Stimulated activated CD8-positive, alpha-beta memory T cell treated with anti-CD3 and anti-CD28 coated beads, Interleukin-4, amount 100 ng/mL, for 24 hours (primary cell): ENCODE data around the gene ADAMTS14.

Experiments
- DNase-seq: peaks from one replicate; pipeline ENCODE4 v3.0.0-alpha.2; 2020; ENCODE audit warnings: low read depth

The ADAMTS14 gene

DNA sequence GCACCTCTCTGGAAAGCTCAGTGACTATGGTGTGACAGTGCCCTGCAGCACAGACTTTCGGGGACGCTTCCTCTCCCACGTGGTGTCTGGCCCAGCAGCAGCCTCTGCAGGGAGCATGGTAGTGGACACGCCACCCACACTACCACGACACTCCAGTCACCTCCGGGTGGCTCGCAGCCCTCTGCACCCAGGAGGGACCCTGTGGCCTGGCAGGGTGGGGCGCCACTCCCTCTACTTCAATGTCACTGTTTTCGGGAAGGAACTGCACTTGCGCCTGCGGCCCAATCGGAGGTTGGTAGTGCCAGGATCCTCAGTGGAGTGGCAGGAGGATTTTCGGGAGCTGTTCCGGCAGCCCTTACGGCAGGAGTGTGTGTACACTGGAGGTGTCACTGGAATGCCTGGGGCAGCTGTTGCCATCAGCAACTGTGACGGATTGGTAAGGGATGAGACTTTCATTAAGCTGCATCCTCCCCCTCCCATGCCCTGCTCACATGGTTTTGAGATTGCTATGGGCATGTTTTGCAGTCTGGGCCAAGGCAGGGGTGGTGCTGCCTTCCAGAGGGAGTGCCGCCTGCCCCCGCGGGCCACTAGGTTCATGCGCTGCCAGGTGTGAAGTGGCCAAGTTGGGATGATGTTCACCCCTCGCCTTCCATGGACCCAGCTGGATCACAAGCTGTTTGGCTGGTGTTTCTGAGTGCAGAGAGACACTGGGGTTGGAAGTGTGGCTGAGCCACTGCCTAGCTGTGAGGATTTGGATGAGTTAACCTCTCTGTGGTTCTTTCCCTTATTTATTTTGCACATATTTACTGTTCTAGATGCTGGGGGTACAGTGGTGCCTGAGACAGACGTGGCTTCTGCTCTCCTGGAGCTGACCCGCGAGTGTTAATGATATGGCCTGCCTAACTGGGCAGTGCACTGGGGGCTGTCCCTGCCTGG lies 2.5 kb downstream of the ADAMTS14 start:
- DNase-seq = no peak

DNA sequence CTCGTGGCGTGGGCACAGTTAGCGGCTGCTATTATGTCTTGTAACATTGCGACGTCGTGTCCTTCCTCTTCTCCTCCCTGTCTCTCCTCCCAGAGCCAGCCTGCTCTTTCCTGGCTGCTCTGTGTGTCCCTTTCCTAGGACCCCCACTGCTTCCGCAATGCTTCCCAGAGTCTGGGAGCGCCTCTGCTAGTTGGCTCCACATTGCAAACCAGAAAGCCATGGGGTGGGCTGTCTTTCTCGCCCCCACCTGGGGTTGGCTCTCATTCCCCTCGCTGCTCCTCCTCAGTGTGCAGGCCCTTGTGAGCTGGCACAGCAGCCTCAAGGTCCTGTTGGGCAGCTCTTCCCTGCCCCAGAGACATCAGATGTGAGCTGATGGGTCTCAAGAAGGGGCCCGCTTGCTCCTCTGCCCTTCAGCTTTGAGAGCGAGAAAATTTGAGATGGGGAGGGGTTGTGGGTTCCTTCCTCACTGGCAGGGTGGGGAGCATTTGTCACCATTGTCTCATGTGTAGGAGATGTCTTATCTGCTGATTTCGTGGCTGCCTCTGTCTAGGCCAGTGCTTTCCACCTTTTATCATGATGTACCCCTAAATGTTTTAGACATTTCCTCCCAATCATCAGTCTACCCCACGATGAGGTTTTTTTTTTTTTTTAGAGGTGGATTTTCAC lies 3.3 kb downstream of the ADAMTS14 start:
- DNase-seq = no peak

DNA sequence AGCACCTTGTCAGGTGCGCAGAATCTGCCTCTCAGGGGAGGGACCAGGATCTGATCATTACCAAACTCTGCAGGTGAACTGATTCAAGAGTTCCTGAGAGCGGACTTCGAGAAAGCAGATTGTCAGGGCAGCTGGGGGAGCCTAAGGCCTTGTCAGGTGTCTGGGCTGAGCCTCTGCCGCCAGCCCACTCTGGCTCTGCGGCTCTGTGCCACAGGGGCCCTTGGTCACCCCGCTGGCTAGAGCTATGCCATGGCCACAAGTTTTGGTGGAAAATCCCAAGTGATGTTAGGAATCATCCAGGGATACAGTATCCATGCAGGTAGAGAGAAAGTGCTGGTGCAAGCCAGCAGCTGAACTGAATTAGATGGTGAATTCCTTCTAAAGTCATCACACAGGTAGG lies 4.2 kb downstream of the ADAMTS14 start:
- DNase-seq = no peak

DNA sequence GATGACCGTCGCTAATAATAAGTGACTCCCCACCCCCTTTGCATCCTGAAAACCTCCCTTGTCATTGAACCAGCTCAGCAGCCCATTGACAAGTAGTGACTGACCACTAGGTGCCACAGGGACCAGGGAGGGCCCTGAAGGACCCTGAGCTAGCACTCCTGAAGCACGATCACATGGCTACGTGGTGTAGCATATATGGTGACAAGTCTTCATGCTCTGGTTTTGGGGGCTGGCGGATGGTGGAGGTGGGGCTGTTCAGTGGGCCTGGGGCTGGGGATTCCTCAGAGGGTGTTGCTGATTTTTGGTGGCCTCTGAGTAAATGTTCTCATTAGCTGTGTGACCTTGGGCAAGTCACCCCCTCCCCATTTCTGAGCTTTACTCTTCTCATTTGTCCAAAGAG lies 4.7 kb downstream of the ADAMTS14 start:
- DNase-seq = no peak

DNA sequence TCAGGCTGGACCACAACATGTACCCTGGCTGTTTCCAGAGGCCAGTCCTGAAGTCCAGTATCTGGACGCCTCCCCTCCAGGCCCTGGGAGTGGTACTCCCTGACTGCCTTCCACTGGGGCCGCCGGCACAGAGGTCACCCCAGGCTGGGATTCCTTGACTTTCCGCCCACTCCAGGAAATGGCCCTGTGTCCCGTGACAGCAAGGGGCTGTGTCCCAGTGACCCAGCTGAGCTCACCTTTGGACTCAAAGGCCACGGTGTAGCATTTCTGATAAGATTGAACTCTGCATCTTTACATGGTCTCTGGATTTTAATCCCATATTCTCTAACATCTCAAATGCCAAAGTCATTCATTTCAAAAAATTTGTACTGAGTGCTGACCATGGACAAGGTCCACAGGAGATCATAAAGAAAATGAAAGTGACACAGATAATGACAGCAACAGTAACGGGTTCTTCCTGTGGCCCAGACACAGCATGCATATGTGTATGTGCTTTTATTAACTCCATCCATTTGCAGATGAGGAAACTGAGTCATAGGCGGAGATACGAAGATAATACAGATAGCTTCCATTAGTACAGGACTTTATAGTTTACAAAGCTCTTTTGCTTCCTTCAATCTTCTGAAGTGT lies 5.4 kb downstream of the ADAMTS14 start:
- no peak for DNase-seq

DNA sequence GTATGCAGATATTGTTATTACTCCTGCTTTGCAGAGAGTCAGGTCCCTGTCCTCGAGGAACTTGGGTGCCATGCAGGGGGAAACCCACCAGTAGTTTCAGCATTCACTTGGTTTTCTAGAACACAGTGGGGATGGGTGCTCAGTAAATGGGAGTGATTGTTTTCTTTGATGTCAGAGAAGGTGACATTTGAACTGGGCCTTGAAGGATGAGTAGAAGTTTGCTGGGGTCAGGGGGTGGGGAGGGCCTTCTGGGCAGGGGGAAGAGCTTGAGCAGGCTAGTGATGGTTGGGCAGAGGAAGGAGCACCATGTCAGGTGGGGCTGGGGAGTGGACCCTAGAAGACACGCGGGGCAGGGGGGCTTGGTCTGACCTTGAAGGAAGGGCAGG lies 5.9 kb downstream of the ADAMTS14 start:
- DNase-seq = no peak

DNA sequence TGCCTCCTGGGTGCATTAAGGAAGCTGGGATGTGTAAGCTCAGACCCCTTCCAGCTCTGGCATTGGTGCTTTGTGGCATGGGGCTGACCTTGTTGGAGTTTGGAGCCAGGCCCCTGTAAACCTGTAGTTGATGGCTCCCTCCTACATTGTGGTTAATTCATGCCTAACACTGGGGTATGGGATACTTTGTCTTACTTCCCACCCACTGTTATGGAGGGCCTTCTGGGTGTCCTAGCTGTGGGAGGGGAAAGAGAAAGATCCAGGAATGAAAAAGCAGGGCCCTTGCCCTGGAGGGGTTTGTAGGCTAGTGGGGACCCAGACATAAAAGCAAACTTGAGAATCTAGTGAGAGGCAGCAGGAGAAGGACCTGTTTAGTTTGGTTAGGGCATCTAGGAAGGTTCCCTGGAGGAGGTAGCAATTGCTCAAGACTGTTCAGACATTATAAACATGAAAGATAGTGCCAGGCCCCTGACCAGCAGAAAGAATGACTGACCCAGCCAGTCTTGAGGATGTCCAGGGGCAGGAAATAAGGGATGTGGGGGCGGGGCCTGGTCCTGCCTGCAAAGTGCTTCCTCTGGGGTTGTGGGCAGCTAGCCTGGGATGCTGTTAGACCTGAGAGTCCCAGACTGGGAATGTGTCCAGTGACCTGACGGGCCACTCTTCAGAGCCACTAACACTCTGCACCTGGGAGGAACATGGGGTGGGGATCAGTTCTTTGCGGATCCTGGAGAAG lies 6.6 kb downstream of the ADAMTS14 start:
- DNase-seq = no peak

DNA sequence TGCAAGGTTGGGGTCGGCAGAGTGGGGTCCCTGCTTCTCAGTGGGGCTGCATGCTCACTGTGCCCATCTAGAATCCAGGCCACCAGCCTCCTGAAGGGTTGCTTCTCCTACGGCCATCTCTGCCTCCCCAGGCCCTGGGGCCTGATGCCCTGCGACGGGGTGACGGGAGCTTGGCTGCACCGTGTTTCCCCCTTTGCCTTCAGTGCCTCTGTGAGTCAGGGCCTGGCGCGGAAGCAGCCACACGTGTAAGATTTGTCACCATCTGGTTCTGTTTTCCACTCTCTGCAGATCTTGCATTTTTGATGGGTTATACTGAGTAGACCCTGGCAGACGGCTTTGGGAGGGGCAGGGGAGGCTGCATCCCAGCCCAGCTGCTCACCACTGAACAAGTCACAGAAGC lies 7.2 kb downstream of the ADAMTS14 start:
- no peak for DNase-seq

DNA sequence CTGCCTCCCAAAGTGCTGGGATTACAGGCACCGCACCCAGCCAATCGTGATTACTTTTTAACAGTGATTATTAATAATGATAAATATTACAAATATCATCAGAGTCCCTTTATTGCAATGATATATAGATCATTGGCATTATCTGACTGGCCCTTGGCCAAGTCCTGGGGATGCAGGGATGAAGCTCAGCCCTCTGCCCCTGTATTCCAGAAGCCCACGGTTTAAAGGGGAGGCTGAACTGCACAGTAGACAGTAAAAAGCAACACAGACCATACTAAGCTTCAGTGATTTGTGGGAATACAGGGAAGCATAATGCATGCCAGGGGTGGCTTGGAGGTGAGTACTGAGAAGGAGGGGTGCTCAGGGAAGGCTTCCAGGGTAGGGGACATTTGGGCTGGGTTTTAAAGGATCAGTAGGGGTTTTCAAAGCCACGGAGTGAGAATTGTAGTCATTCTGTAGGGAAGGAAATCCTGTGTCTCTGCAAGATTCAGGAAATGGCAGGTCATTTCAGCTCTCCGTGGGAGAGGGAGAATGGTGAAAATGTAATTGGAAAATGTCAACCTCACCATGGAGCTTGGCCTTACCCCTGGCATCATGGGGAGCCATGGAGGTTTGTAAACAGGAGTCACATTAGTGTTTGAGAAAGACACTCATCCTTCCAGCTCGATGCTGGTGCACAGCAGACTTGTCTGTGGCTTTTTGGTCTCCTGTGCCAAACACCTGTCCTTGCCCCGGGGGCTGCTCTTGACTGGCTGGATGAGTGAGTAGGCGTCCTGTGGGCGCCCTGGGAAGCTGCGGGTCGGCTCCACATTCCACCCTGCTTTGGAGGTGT lies 8.8 kb downstream of the ADAMTS14 start:
- DNase-seq = no peak

DNA sequence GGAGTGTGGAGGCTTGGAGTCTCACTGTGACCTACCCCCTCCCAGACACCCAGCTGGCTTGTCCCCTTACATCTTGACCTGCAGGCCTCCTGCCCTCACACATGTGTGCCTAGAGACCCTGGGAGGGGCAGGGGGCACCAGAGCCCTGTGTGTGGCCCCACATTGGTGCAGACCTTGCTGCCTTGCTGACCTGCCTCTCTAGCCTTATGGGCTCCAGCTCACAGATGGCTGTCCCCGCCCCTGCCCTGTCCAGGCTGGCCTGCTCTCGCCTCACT lies 9.4 kb downstream of the ADAMTS14 start:
- DNase-seq = no peak

DNA sequence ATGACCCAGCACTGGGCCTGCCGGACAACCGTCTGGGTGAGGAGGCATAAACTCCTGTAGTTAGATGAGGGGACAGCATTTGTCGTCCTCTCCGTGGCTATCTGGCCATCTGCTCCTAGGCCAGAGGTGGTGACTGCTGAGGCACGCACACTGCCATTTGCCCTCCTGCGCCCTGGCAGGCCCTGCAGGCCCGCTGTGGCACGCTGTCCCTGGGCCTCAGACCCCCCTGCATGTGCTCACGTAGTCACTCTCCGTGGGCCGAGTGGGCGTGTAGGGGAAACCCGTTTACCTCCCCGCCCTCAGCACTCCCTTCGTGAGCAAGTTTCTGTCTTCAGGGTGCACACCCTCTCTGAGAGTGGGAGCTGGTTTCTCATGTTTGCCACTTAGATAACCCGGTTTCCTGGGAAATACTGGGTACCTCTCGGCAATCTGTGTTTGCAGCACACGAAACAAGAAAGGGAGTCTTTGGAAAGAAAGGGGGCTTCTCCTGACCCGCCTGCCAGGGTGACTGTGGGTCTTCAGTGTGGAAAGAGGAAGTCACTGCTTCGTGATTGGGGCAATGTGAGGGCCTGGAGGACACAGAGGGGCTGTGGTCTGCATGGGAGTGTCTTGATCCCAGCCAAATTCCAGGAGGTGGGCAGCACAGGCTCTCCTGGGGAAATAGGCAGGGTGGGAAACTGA lies 10.8 kb downstream of the ADAMTS14 start:
- DNase-seq = peak; percentile 5

DNA sequence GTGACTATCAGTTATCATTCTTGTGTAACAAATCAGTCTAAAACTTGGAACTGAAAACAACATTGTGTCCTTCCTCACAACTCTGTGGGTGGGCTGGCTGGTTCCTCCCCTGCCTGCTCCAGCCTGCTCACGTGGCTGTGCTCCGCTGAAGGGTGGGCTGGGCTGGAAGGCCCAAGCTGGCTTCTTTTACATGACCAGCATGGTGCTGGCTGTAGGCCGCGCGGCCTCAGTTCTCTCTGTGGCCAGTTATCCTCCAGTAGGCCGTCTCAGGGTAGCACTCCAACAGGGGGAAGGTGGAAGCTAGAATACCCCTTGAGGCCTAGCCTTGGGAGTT lies 11.3 kb downstream of the ADAMTS14 start:
- DNase-seq = no peak

DNA sequence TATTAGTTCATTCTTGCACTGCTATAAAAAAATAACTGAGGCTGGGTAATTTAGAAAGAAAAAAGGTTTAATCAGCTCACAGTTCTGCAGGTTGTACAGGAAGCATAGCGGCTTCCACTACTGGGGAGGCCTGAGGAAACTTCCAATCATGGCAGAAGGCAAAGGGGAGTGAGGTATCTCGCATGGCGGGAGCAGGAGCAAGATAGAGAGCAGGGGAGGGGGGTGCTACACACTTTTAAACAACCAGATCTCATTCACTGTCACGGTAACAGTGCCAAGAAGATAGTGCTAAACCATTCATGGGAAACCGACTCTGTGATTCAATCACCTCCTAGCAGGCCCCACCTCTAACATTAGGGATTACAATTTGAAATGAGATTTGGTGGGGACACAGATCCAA lies 11.6 kb downstream of the ADAMTS14 start:
- DNase-seq = no peak

DNA sequence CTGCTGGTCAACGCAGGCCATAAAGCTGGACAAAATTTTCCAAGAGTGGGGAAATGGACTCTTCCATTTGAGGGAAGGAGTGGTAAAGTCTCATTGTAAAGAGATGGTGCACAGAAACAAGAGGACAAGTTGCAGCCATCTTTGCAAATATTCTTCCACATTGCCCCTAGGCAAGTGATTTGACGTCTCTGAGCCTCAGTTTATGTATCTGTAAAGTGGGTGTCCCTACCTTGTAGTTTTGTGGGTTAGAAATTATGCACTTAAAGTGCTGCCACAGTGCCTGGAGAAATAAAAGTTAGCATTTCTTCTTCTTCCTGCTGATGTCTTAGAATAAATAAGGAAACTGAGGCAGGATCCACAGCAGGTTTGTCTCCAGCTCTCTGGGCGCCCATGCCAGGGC lies 12.1 kb downstream of the ADAMTS14 start:
- DNase-seq = no peak

DNA sequence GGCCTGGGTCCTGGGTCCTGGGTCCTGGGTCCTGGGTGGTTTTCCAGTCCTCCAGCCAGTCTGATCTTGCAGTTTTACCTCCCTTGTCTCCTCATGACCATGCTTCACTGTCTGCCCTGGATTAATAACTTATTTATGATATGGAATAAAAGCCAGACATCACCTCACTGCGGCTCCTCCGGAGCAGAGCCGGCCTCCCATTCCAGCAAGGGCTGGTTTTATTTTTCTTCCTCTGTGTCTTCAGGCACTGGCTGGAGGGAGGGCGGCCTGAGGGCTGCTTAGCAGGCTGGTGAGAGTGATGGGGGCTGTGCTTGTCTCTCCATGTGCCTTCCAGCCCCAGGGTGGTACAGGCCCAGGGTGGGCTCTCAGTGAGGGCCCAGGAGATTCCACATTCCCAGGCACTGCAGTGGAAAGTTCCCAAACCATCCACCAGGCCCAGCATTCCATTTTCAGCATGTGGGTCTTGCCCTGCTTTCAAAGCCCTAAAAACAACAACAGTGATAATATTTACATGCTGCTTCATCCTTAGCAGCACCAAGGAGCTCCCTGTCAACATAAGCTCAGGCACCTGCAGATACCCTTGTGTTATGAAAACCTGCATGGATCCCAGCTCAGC lies 12.6 kb downstream of the ADAMTS14 start:
- no peak for DNase-seq

DNA sequence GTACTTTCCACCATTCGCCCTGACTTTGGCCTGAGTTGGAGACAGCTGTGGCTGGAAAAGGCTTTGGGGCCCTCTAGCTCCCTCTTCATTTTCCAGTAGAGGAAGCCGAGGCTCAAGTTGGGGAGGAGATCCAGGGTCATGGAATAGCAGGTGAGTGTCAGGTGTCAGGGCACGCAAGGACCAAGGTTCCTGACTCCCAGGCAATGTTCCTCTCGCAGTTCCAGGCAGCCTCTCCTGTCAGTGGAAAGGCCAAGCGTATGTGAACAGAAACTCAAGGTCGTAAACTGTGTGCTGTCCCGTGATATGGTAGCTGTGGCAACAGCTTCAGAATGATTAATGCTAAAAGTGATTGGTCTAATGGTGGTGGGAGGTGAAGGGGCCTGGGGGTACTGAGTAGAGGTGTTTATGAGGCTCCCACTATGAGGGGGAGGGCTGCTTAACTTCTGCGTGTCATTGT lies 13.2 kb downstream of the ADAMTS14 start:
- DNase-seq = no peak

DNA sequence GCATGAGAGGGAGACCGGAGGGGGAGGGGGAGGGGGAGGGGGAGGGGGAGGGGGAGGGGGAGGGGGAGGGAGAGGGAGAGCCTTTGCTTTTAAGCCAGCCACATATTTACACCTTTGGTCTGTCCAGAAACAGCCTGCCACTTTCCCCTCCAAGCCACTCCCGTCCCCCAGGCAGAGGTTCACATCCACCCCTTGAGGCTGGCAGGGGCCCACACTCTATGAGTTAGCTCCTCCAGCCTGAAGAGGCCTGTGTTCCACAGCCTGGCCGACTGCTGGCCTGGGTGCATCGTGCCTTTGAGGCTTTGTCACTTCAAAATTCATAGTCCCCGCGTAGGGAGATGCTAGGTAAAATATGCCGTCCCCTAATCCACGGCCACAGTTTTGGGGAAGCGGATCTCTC lies 16.5 kb downstream of the ADAMTS14 start:
- no peak for DNase-seq

DNA sequence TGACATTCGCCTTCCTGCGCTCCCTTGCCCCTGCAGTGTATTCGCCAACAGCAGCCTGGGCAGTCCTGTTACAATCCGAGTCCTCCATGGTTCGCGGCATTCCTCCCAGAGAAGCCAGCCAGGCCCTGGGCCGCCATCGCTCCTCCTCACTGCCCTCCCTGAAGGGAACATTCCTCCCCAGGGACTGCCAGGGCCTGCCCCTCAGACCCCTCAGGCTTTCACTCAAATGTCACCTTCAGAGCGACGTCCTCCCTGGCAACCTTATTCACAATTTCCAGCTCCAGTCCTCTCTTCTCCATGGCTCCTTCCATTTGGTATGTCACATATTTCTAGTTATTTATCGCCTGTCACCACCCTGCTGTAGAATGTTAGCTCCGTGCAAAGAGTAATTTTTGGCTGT lies 17.4 kb downstream of the ADAMTS14 start:
- DNase-seq = no peak

DNA sequence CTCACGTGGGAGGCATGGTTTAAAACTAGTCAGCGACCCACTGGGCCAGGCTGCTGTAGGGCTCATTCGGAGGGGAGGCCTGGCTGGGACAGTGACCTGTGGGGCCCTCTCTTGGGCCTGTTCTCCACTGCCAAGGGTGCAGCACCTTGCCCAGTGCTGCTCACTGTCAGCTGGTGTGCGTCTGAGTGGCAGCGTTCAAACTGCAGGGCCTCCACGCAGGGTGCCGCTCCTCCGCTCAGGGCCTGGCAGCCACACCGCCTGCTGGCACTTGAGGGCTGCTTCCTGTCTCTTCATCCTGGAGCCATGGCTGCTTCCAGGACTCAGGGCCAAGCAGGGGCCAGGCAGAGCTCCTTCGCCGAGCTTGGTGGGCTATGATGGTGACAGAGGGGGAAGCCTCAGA lies 18.3 kb downstream of the ADAMTS14 start:
- DNase-seq = no peak

DNA sequence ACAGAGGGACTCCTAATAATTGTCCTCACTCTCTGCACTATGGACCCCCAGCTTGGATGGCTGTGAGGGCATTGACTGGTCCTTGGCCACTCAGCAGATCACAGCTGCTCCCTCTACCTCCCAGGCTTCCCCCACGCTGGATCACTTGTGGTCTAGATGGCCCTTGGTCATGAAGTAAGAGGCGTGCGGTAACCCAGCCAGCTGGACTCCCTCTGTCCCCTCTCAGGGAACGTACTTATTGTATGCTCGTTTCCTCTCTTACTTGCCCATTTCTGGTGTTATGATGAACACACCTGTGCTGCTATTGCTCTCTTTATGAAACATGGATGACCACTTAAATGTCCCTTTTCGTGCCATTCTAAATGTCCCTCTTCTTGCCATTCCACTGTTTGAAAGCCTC lies 19.3 kb downstream of the ADAMTS14 start:
- no peak for DNase-seq
